Testis (tissue), 2 donors: ENCODE measurements around the gene KRT77.

Source experiments
- CTCF ChIP-seq, 3 experiments: fragments of 450-650 bp in 2 of 3; fragments of 200-600 bp in 1 of 3; sonication (generic) in 1 of 3; IDR thresholded peaks; one replicate each; pipeline ENCODE4 v1.5.1; 2016 to 2019; ENCODE audit warnings: antibody characterized with exemption in 3 of 3, mild to moderate bottlenecking in 2 of 3, moderate library complexity in 1 of 3
- POLR2A ChIP-seq: fragments of 450-650 bp; IDR thresholded peaks from one replicate; pipeline ENCODE4 v1.6.1; 2017; ENCODE audit warnings: antibody characterized with exemption, mild to moderate bottlenecking, moderate library complexity

GRCh38 chr12:52667931-52668330 lies 35.4 kb downstream of the KRT77 start:
- no peak for TF ChIP-seq CTCF (IDR thresholded peaks at IDR 0.05)
- TF ChIP-seq POLR2A, result no peak
